ENCODE results near the gene HBE1. TPM values are rescaled to one million over a fixed set of nuclear protein-coding genes. Genes with fewer than 3 reads are reported as not detected.

Gene HBE1
- total and polyA plus RNA-seq, 12 donors = not detected

- no peak for ATAC-seq
- TF ChIP-seq CTCF (IDR thresholded peaks at IDR 0.05) = no peak
- H3K9me3 ChIP-seq = no peaks in the 10 kb centered on the region
- peaks cover 0 to 12% (median 0%) of the 10 kb centered on the region in 7 donors for H3K27me3 ChIP-seq
- no peak for DNase-seq
- 89 to 100% methylated on average over 1 of the region's 1 CpG for WGBS, 2 donors
- no peaks in the 10 kb centered on the region for H3K36me3 ChIP-seq
- no peak overlapping the region for H3K27ac ChIP-seq
- no peak overlapping the region for H3K4me3 ChIP-seq
- H3K4me1 ChIP-seq = no peaks in the 10 kb centered on the region
- intact Hi-C loops (cut with DNase I) = no loop called here
Observed at GRCh38 chr11:5229356-5229755, 40.4 kb downstream of the HBE1 start.

GRCh38 chr11:5228124-5228523 is 41.6 kb downstream of the HBE1 start:
- TF ChIP-seq CTCF (IDR thresholded peaks at IDR 0.05) = no peak
- Histone ChIP-seq H3K27me3 (peaks cover 0 to 14% (median 0%) of the 10 kb centered on the region in 7 donors), H3K27ac (no peak overlapping the region), H3K4me3 (no peak overlapping the region), H3K9me3 (no peaks in the 10 kb centered on the region), H3K4me1 (no peaks in the 10 kb centered on the region), H3K36me3 (no peaks in the 10 kb centered on the region)
- intact Hi-C loops (cut with DNase I) = no loop called here
- 73 to 74% methylated on average over 5 of the region's 5 CpGs for WGBS, 2 donors
- ATAC-seq = no peak
- DNase-seq = no peak

- intact Hi-C loops (cut with DNase I) = no loop called here
- TF ChIP-seq CTCF (IDR thresholded peaks at IDR 0.05) = no peak
- Histone ChIP-seq H3K4me1 (no peaks in the 10 kb centered on the region), H3K27me3 (peaks cover 0 to 10% (median 0%) of the 10 kb centered on the region in 7 donors), H3K9me3 (no peaks in the 10 kb centered on the region), H3K4me3 (no peak overlapping the region), H3K27ac (no peak overlapping the region), H3K36me3 (no peaks in the 10 kb centered on the region)
- no peak for ATAC-seq
- no peak for DNase-seq
- 36 to 65% methylated on average over 1 of the region's 1 CpG for WGBS, 2 donors
Observed at GRCh38 chr11:5227681-5228080, 42.1 kb downstream of the HBE1 start.

- 80 to 89% methylated on average over 3 of the region's 3 CpGs for WGBS, 2 donors
- Histone ChIP-seq H3K9me3 (peaks cover 0 to 4% (median 0%) of the 10 kb centered on the region in 11 donors), H3K27ac (no peak within 1 kb of the TSS), H3K4me1 (no peaks in the 10 kb centered on the region), H3K36me3 (no peaks in the 10 kb centered on the region), H3K4me3 (no peak within 1 kb of the TSS), H3K27me3 (peaks cover 0 to 8% (median 0%) of the 10 kb centered on the region in 7 donors)
- no peak for DNase-seq
- TF ChIP-seq CTCF (IDR thresholded peaks at IDR 0.05) = no peak
- no peak for ATAC-seq
- intact Hi-C loops (cut with DNase I) = no loop called here
Observed at GRCh38 chr11:5226732-5227310, 42.9 kb downstream of the HBE1 start, which contains the start of gene HBB. HBB (minus strand) TSS chr11:5227071; CDS start chr11:5227021, 50 bp downstream.
